ENCODE measurements around the gene OR1M1.
"Not testable (repeated sequence)": the region's sequence is repeated elsewhere in the genome, so short reads cannot be mapped to it uniquely, and the experiment has no call there.

OR1M1 gene, protein sequence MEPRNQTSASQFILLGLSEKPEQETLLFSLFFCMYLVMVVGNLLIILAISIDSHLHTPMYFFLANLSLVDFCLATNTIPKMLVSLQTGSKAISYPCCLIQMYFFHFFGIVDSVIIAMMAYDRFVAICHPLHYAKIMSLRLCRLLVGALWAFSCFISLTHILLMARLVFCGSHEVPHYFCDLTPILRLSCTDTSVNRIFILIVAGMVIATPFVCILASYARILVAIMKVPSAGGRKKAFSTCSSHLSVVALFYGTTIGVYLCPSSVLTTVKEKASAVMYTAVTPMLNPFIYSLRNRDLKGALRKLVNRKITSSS

DNA sequence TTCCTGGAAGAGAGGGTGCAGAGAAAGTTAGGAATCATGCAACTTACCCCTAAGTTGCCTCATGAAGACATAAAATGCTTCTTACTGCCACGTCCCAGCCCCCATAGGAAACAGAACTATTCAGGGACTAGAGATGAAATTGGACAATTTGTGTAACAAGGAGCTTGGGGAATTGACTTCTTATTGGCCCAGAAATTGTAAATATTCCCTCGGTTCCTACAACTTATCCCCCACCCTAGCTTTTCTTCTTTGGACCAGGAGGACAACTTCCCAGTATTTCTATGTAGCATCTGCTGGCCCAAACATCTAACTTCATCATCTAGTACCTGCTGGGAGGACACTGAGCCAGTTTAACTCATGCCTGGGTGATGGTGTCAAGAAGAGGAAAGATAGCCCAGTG is at the start of gene OR1M1:
OR1M1 (plus strand) TSS at position 301 of the 400 bp plus-strand sequence. CDS start 6,184 bp downstream, outside the sequence.
- no peak for DNase-seq

DNA sequence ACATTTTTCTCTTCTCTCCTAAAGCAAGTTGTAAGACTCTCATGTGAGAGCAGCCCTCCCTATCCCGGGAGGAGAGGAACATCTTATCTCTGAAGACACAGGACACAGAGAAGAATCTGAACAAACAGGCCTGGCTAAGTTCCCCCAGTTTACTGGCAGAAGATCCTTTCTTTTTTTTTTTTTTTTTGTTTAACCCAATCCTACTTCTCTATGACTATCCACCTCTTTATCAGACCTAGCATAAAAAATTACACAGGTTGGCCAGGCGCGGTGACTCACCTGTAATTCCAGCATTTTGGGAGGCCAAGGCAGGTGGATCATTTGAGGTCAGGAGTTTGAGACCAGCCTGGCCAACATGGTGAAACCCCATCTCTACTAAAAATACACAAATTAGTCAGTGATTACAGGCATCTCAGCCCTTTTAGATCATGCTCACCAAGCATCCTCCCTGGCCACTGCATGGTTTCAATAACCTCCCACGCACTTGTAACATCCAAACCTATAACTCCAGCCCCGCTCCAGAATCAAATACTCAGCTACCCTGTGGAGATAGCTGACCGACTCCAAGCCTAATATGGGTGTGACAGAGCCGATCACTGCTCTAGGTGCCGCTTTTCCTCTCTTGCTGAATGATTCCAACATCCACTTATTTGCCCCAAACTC is 49.3 kb upstream of the OR1M1 start:
- no peak for DNase-seq

DNA sequence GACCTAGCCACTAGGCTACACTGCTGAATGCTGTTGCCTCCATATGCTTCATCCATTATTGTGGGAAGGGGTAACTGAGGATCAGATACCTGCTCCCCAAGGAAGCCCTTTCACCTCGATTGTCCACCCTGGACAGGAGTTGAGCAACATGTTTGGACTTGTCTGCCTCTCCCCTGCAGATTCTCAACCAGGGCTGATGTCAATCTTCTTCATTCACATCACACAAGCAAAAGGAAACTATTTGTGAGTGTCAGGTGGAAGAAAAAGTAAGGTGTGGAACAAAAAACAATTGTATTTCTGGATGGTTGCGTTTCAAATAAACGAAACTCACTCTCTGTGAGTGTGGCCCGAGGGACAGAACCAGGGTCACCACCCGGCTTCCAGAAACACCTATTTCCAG is 47.1 kb upstream of the OR1M1 start:
- no peak for DNase-seq

DNA sequence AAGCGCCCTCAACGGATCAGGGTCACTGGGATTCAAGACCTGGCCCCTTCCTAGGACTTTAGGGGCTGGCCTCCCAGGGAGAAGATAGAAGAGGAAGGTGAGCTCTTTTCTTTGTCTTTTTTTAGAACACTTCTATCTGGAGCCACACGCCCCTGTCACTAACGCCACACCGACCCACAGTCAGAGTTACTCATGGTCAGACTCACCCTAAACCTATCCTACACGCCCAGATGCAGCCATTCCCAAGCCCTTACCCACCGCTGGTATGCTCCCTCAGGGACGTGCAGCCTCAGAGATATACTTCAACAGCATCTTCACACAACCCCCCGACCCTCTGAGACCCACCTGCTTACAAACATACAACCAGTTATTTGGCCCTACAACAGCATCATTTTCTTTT is 46.7 kb upstream of the OR1M1 start:
- DNase-seq: no peak

DNA sequence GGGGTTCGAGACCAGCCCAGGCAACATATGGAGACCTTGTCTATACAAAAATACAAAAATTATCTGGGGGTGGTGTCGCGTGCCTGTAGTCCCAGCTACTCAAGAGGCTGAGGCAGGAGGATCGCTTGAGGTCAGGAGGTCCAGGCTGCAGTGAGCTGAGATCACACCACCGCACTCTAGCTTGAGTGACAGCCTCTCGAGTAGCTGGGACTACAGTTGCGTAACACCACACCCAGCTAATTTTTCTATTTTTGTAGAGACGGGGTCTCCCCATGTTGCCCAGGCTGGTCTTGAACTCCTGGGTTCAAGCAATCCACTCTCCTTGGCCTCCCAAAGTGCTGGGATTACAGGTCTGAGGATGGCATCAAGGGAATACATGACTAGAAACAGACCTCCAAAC is 45.8 kb upstream of the OR1M1 start:
- DNase-seq: no peak

DNA sequence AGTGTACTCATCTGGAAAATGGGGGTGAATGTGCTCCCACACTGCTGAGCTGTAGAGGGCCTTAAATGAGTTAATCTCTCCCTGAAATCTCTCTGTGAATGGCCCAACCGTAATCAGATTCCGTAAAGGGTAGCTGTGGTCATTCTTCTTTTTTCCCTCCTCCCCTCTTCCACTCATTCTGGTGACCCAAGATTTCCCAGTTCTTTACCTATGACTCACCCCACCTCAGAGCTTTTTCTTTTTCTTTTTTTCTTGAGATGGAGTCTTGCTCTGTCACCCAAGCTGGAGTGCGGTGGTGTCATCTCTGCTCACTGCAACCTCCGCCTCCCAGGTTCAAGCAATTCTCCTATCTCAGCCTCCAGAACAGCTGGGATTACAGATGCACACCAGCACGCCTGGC is 43.3 kb upstream of the OR1M1 start:
- no peak for DNase-seq

DNA sequence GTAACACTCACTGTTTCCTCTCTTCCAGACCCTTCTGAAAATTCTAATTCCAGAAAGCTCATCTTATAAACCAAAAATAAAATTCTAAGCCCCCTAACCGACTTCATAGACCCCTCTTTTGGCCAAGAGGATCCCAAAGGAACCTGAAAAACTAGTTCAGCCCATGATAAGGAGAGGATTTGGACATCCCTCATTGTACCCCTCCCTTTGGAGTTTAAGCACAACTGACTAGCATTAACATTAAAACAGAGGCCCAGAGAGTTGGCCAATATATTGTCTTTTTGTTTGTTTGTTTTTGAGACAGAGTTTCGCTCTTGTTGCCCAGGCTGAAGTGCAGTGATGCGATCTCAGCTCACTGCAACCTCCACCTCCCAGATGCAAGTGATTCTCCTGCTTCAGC is 42.4 kb upstream of the OR1M1 start:
- no peak for DNase-seq

DNA sequence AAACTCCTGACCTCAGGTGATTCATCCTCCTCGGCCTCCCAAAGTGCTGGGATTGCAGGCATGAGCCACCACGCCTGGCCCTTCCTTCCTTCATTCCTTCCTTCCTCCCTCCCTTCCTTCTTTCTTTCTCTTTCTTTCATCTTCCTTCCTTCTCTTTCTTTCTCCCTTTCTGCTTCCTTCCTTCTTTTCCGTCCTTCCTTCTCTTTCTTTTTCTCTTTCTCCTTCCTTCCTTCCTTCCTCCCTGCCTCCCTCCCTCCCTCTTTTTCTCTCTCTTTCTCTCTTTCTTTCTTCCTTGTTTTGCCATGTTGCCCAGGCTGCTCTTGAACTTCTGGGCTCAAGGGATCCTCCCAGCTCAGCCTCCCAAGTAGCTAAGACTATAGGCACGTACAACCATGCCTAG is 40.2 kb upstream of the OR1M1 start:
- no peak for DNase-seq

DNA sequence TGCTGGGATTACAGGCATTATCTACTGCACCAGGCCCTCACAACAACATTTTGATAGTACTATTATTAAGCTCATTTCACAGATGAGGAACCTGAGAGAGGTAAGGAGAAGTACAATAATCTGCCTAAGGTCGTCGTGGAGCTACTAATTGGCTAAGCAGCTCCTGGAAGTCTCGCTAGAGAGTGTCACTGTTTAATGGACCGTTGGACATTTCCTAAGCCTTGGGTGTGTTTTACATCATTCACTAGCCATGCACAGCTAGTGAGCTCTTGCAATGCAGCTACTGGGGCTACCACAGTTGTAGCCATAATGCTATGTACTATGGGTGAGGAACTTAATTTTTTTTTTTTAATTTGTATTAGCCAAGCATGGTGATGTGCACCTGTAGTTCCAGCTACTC is 34.0 kb upstream of the OR1M1 start:
- DNase-seq: no peak

DNA sequence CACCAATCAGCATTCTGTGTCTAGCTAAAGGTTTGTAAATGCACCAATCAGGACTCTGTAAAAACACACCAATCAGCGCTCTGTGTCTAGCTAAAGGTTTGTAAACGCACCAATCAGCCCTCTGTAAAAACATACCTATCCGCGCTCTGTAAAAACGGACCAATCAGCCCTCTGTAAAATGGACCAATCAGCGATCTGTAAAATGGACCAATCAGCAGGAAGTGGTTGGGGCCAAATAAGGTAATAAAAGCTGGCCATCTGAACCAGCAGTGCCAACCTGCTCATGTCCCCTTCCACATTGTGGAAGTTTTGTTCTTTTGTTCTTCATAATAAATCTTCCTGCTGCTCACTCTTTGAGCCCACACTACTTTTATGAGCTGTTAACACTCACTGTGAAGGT is 33.2 kb upstream of the OR1M1 start:
- DNase-seq: not testable (repeated sequence)

DNA sequence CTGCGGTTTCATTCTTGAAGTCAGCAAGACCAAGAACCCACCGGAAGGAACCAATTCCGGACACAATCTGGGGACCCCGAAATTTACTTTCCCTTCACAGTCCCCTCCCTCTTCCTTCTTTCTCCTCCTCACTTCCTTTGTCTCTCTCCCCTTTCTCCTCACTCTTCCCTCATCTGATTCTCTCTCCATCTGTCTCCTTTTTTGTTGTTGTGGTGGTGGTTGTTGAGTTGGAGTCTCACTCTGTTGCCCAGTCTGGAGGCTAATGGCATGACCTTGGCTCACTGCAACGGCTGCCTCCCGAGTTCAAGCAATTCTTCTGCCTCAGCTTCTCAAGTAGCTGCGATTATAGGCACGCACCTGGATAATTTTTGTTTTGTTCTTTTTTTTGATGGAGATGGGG is 32.7 kb upstream of the OR1M1 start:
- DNase-seq: no peak

DNA sequence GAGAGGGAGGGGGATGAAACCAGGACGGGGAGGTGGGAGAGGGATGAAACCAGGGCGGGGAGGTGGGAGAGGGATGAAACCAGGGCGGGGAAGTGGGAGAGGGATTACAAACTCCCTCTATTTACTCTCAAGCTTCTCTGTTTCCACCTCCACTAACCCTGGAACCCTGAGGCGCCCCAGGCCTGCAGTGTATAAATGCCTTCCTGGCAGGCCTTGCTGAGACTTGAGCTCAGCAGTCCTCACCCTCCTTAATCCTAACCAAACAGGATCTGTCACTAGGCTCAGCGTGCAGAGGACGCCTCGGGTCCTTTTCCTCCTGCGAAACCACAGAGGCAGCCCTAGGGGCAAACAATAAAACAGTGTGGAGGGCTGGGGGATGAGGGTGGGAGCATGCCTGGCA is 32.1 kb upstream of the OR1M1 start:
- DNase-seq: no peak

DNA sequence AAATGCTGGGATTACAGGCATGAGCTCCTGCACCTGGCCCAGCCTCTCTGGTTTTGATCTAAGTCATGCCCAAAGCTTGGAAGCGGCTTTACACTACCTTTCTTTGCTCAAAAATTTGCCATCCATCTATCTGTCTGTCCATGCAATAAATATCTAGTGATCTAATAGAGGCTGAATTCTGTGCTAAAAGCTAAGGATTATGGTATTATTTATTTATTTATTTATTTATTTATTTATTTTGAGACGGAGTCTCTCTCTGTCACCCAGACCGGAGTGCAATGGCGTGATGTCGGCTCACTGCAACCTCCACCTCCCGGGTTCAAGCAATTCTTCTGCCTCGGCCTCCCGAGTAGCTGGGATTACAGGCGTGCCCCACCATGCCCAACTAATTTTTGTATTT is 30.7 kb upstream of the OR1M1 start:
- DNase-seq: not testable (repeated sequence)

DNA sequence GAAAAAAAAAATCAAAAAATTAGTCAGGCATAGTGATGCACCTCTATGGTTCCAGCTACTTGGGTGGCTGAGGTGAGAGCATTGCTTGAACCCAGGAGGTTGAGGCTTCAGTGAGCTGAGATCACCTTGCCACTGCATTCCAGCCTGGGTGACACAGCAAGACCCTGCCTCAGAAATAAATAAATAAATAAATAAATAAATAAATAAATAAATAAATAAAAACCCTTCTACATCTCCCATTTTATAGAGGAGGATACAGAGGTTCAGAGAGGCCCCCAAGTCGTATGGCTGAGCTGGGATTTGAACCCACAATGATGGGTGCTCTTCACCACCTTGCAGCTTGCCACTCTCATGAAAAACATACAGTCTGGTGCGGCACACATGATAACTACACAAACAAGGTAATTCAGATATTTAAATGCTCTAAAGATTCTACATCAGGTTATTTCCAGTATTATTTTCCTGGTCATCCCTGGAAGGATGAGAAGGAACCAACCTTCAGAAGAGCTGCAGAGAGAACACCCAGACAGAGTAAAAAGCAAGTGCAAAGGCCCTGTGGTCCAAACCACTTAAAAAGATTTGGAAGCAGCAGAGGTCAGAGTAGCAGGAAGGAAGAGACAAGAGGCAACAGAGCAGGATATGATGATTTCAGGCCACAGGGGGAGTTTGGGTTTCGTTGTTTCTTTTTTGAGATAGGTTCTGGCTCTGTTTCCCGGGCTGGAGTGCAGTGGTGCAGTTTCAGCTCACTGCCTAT is 29.2 kb upstream of the OR1M1 start:
- no peak for DNase-seq

DNA sequence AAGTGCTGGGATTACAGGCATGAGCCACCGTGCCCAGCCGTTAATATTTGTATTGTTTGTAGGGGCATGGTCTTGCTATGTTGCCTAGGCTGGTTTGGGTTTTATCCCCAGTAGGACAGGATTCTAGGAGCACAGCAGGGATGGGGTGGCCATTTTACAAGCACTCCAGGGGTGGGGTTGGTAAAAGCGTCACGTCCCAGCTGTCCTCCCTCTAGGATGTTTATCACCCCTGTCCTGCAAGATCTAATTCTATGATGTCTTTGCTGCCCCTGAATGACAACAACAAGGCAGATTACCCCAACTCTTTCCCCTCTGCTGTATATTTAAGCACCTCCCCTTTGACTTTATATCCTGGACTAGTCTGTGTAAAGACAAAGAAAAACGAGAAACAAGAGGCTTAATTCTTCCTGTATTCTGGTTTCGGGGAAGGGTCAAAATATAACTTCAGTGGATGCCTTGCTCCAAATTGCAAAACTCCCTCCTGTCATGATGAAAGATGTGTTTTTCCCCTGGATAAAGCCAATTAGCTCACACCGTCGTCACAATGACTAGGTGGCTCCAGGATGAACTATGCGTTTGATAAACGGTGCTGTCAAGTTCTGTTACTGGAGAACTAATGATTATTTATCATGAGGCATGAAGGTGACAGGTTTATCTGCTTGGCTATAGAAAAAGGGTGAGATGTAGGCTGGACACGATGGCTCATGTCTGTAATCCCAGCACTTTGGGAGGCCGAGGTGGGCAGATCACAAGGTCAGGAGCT is 27.8 kb upstream of the OR1M1 start:
- DNase-seq: no peak

DNA sequence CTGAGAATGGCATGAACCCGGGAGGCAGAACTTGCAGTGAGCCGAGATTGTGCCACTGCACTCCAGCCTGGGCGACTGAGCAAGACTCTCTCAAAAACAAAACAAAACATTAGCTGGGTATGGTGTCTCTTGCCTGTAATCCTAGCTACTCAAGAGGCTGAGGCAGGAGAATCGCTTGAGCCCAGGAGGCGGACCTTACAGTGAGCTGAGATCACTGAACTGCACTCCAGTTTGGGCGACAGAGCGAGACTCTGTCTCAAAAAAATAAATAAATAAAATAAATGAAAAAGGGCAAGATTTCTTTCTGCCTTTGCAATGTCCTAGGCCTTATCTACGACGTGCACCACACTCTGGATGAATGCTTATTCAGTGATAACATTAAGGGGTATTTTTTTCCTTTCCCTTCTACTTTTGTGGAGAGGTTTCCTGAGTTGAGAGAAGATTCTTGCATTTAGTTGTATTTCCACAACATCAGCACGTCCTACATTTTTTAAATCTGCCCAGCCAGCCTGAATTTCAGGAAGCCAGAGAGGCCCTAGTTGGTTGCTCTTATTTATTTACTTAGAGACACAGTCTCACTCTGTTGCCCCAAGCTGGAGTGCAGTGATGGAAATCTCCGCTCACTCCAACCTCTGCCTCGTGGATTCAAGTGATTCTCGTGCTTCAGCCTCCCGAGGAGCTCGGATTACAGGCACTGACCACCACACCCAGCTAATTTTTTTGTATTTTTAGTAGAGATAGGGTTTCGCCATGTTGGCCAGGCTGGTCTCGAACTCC is 26.1 kb upstream of the OR1M1 start:
- no peak for DNase-seq

DNA sequence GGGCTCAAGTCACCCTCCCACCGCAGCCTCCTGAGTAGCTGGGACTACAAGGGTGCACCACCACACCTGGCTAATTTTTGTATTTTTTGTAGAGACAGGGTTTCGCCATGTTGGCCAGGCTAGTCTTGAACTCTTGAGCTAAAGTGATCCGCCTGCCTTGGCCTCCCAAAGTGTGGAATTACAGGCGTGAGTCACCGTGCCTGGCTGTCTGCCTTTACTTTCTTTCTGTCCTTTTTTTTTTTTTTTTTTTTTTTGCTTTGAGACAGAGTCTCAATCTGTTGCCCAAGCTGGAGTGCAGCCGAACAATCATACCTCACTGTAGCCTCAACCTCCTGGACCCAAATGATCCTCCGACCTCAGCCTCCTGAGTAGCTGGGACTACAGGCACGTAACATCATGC is 25.0 kb upstream of the OR1M1 start:
- DNase-seq: no peak

DNA sequence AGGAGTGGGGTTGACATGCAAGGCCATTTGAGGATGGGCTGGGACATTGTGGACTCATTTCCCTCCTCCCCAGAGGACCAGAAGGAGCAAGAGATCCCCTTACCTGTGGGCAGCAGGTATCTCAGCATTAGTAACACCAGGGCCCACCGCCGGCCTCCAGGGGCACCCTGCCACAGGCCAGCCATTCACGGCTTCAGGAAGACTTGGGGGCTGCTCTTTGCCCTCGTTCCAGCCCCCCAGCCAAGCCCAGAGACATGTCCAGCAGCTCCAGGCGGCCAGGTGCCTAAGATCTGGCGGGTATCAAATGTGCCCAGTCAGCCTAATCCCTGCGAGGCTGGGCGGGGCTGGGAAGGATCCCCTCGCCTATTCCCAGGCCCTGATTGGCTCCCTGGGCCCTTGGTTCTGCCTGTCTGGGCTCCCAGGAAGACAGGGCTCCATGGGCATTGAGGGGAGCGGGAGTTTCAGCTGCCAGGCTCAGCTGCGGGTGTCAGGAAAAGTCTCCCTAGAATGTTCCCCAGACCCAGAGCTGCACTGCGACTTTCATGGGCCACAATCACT is 21.3 kb upstream of the OR1M1 start:
- no peak for DNase-seq

DNA sequence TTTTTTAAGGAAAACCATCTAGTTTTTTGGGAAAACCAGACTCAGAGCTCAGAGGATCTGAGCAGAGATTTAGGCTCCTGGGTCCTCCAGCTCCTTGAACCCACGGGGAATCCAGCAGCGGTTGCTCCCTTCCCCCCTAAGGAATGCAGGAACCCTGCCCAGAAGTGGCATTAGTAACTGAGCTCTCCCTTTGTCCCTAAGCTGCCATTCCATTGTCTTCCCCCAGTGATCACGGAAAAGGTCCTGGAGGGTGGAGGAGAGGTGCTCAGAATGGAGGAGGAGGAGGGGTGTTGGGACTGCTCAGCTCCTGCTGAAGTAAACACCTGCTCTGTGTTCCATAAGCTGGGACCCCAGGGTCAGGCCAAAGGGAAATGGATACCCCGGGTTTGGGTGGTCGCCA is 16.8 kb upstream of the OR1M1 start:
- no peak for DNase-seq

DNA sequence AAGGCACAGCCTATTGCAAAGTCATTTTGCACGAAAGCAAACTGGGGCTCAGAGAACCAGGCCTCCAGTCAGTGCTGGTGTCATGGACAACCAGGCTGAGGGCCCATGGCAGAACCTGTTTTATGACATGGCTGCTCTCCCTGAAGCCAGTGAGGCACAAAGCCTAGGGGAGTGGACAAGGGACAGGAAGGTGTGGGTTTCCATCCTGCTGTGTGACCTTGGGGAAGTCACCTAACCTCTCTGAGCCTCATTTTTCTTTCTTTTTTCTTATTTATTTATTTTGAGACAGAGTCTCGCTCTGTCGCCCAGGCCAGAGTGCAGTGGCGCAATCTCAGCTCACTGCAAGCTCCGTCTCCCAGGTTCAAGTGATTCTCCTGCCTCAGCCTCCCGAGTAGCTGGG is 15.1 kb upstream of the OR1M1 start:
- not testable (repeated sequence) for DNase-seq

DNA sequence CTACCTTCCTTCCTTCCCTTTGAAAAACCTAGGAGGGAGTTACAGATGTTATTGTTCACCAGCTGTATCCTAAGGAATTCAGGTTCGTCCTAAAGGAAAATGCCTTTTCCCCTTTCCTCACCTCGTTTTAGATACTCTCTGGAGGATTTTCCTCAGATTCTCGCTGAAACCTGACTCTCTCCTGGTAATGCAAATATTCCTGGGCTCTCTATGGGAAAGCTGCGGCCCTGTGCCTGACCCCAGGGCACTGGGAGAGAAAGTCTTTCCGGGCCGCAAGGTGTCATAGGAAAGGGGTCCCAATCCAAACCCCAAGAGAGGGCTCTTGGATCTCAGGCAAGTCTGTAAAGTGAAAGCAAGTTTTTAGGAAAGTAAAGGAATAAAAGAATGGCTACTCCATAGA is 13.1 kb upstream of the OR1M1 start:
- DNase-seq: no peak
